H9 (cell line): ENCODE measurements around the gene FKBP10. TPM values are rescaled to one million over a fixed set of nuclear protein-coding genes. Genes with fewer than 3 reads are reported as not detected.

Experiments used
- DNase-seq: peaks from one replicate; pipeline ENCODE4 v3.0.0-alpha.2; 2017
- H2AFZ ChIP-seq: one replicate; pipeline ENCODE4 v1.6.1; 2013; ENCODE audit warnings: mild to moderate bottlenecking, low read length, control low read depth, moderate library complexity
- H2AK5ac ChIP-seq: 2 replicates; pipeline ENCODE4 v1.6.1; 2013; ENCODE audit warnings: low read length, control low read depth, mixed read lengths; ENCODE audit not compliant: insufficient read length
- H2BK120ac ChIP-seq: one replicate; pipeline ENCODE4 v1.6.1; 2013; ENCODE audit warnings: low read depth, mild to moderate bottlenecking, low read length, control low read depth, inconsistent platforms; ENCODE audit not compliant: poor library complexity, severe bottlenecking
- H2BK12ac ChIP-seq: 2 replicates; pipeline ENCODE4 v1.6.1; 2013; ENCODE audit warnings: low read length, control low read depth, mixed read lengths, low read depth; ENCODE audit not compliant: insufficient read length
- H2BK15ac ChIP-seq: 2 replicates; pipeline ENCODE4 v1.6.1; 2013; ENCODE audit warnings: low read depth, low read length, control low read depth
- H2BK20ac ChIP-seq: one replicate; pipeline ENCODE4 v1.6.1; 2013; ENCODE audit warnings: low read depth, mild to moderate bottlenecking, low read length, control low read depth, inconsistent platforms; ENCODE audit not compliant: poor library complexity, severe bottlenecking
- H2BK5ac ChIP-seq: 2 replicates; pipeline ENCODE4 v1.6.1; 2013; ENCODE audit warnings: low read length, control low read depth, mixed read lengths; ENCODE audit not compliant: insufficient read length
- H3K14ac ChIP-seq: 2 replicates; pipeline ENCODE4 v1.6.1; 2013; ENCODE audit warnings: low read length, control low read depth; ENCODE audit not compliant: insufficient read depth
- H3K18ac ChIP-seq: 2 replicates; pipeline ENCODE4 v1.6.1; 2013; ENCODE audit warnings: low read depth, mild to moderate bottlenecking, mixed read lengths, low read length, control low read depth; ENCODE audit not compliant: insufficient read length
- H3K23ac ChIP-seq: 2 replicates; pipeline ENCODE4 v1.6.1; 2013; ENCODE audit warnings: low read length, control low read depth, mixed read lengths, low read depth; ENCODE audit not compliant: insufficient read length
- H3K23me2 ChIP-seq: 2 replicates; pipeline ENCODE4 v1.6.1; 2013; ENCODE audit warnings: low read depth, mild to moderate bottlenecking, mixed read lengths, low read length, control low read depth; ENCODE audit not compliant: insufficient read length, poor library complexity, severe bottlenecking
- H3K27ac ChIP-seq: 2 replicates; pipeline ENCODE4 v1.5.1; 2013; ENCODE audit warnings: low read length, control low read depth, mixed read lengths, low read depth; ENCODE audit not compliant: insufficient read length
- H3K27me3 ChIP-seq: 2 replicates; pipeline ENCODE4 v1.6.1; 2013; ENCODE audit warnings: low read length, control low read depth, inconsistent platforms; ENCODE audit not compliant: insufficient read depth
- H3K4ac ChIP-seq: 2 replicates; pipeline ENCODE4 v1.6.1; 2013; ENCODE audit warnings: low read depth, mild to moderate bottlenecking, control low read depth, inconsistent platforms, low read length, moderate library complexity
- H3K4me1 ChIP-seq: 2 replicates; pipeline ENCODE4 v1.6.1; 2013; ENCODE audit warnings: low read length, control low read depth, inconsistent platforms; ENCODE audit not compliant: insufficient read depth
- H3K4me2 ChIP-seq: 2 replicates; pipeline ENCODE4 v1.6.1; 2013; ENCODE audit warnings: low read length, control low read depth, mixed read lengths; ENCODE audit not compliant: insufficient read length, insufficient read depth
- H3K56ac ChIP-seq: 2 replicates; pipeline ENCODE4 v1.6.1; 2013; ENCODE audit warnings: low read depth, mild to moderate bottlenecking, mixed read lengths, low read length, control low read depth; ENCODE audit not compliant: insufficient read length
- H3K79me1 ChIP-seq: 2 replicates; pipeline ENCODE4 v1.6.1; 2013; ENCODE audit warnings: low read depth, mild to moderate bottlenecking, moderate library complexity, low read length, control low read depth, inconsistent platforms; ENCODE audit not compliant: insufficient read depth, poor library complexity, severe bottlenecking
- H3K79me2 ChIP-seq: 2 replicates; pipeline ENCODE4 v1.6.1; 2013; ENCODE audit warnings: low read length, control low read depth, inconsistent platforms; ENCODE audit not compliant: insufficient read depth
- H3K9ac ChIP-seq: 2 replicates; pipeline ENCODE4 v1.6.1; 2013; ENCODE audit warnings: low read length, control low read depth, mixed read lengths; ENCODE audit not compliant: insufficient read length; ENCODE audit errors: extremely low read depth
- H3K9me3 ChIP-seq: one replicate; pipeline ENCODE4 v1.6.1; 2013; ENCODE audit warnings: low read depth, low read length, inconsistent platforms; ENCODE audit not compliant: control insufficient read depth
- H3T11ph ChIP-seq: one replicate; pipeline ENCODE4 v1.6.1; 2013; ENCODE audit warnings: mild to moderate bottlenecking, low read length, control low read depth, inconsistent platforms
- H4K20me1 ChIP-seq: one replicate; pipeline ENCODE4 v1.6.1; 2013; ENCODE audit not compliant: control insufficient read depth, insufficient read length, insufficient read depth
- H4K5ac ChIP-seq: 2 replicates; pipeline ENCODE4 v1.6.1; 2013; ENCODE audit warnings: low read depth, mild to moderate bottlenecking, mixed read lengths, low read length, control low read depth; ENCODE audit not compliant: insufficient read length
- H4K8ac ChIP-seq: replicated peaks from 2 replicates; pipeline ENCODE4 v1.6.1; 2013; ENCODE audit warnings: low read length, control low read depth, mixed read lengths, low read depth; ENCODE audit not compliant: insufficient read length
- H4K91ac ChIP-seq: 2 replicates; pipeline ENCODE4 v1.6.1; 2013; ENCODE audit warnings: low read depth, mild to moderate bottlenecking, moderate library complexity, mixed read lengths, low read length, control low read depth; ENCODE audit not compliant: insufficient read length
- H3K27ac Mint-ChIP-seq, 3 experiments: 2 replicates in 2 of 3; 3 replicates in 1 of 3; pipeline ENCODE4 v1.8.0; 2020 to 2021; ENCODE audit warnings: mixed read lengths in 3 of 3, mild to moderate bottlenecking in 1 of 3, moderate library complexity in 1 of 3
- H3K27me3 Mint-ChIP-seq: 2 replicates; pipeline ENCODE4 v1.8.0; 2021; ENCODE audit warnings: low read depth, mild to moderate bottlenecking, moderate library complexity, mixed read lengths
- H3K36me3 Mint-ChIP-seq, 3 experiments: 2 replicates in 2 of 3; 3 replicates in 1 of 3; pipeline ENCODE4 v1.8.0; 2020 to 2021; ENCODE audit warnings: low read depth in 3 of 3, mixed read lengths in 3 of 3; ENCODE audit not compliant: insufficient read depth in 1 of 3
- H3K4me1 Mint-ChIP-seq, 2 experiments: 2 replicates each; pipeline ENCODE4 v1.8.0; 2020; ENCODE audit warnings: mixed read lengths in 2 of 2
- H3K4me3 Mint-ChIP-seq, 2 experiments: 2 replicates in 1 of 2; 3 replicates in 1 of 2; pipeline ENCODE4 v1.8.0; 2020 to 2021; ENCODE audit warnings: mild to moderate bottlenecking in 2 of 2, mixed read lengths in 2 of 2, moderate library complexity in 1 of 2
- H3K9me3 Mint-ChIP-seq, 2 experiments: 2 replicates in 1 of 2; 3 replicates in 1 of 2; pipeline ENCODE4 v1.8.0; 2020; ENCODE audit warnings: mild to moderate bottlenecking in 2 of 2, mixed read lengths in 2 of 2, moderate library complexity in 1 of 2
- CTCF ChIP-seq: fragments of 200-600 bp; sonication (generic); conservative IDR thresholded peaks from 3 replicates; pipeline ENCODE4 v1.8.0; 2021; ENCODE audit warnings: antibody characterized with exemption, mild to moderate bottlenecking
- whole genome bisulfite sequencing: extraction: QIAGEN DNeasy Blood & Tissue Kit; methylation state at CpG from one replicate; pipeline ENCODE4 v1.1.7; 2013; ENCODE audit warnings: missing lambda C conversion rate, low lambda C conversion rate, mixed read lengths; ENCODE audit not compliant: insufficient read length; ENCODE audit errors: extremely low coverage; 5-methylcytosine and 5-hydroxymethylcytosine counted together
- total RNA-seq: library from RNA; stranded (reverse); gene quantifications from 2 replicates; pipeline ENCODE4 v1.2.1, GENCODE V29; 2021

FKBP10 gene
- total RNA-seq, 1 experiment from 2014 or later: 166 TPM

- Histone ChIP-seq H2BK12ac (no peak overlapping the region), H3K4ac (no peak overlapping the region), H2BK15ac (no peak overlapping the region), H3K18ac (no peak overlapping the region), H2AK5ac (no peak overlapping the region), H3K4me1 (peaks cover 7% of the 10 kb centered on the region; the same call in 1 of the 2 replicates), H2BK20ac (no peak overlapping the region), H3K56ac (no peak overlapping the region), H3K23me2 (no peaks in the 10 kb centered on the region), H3K9ac (no peak overlapping the region), H3T11ph (no peak overlapping the region), H3K4me2 (no peak overlapping the region), H2BK5ac (no peak overlapping the region), H4K20me1 (no peaks in the 10 kb centered on the region), H2AFZ (no peak overlapping the region), H2BK120ac (no peak overlapping the region), H3K27me3 (no peaks in the 10 kb centered on the region), H4K91ac (no peak overlapping the region), H3K27ac (no peak overlapping the region), H4K5ac (no peak overlapping the region), H3K14ac (no peak overlapping the region), H3K23ac (no peak overlapping the region), H4K8ac (no peak overlapping the region), H3K9me3 (no peaks in the 10 kb centered on the region), H3K79me2 (no peaks in the 10 kb centered on the region; the same call in 1 of the 2 replicates), H3K79me1 (no peaks in the 10 kb centered on the region)
- no peak overlapping the region; a peak in 1 of 5 replicates for H3K4me3 Mint-ChIP-seq
- peaks cover 49 to 57% of the 10 kb centered on the region in 2 experiments for H3K4me1 Mint-ChIP-seq
- DNase-seq: no peak
- WGBS: no CpG with 5 or more reads among the region's 19 CpGs
- H3K27ac Mint-ChIP-seq: peak overlapping the region; percentile 22 to 88 (median 70); a peak in 5 of 7 replicates
- no peak for TF ChIP-seq CTCF
- H3K9me3 Mint-ChIP-seq: no peaks in the 10 kb centered on the region
- no peaks in the 10 kb centered on the region for H3K27me3 Mint-ChIP-seq
- peaks cover 15 to 41% (median 40%) of the 10 kb centered on the region in 3 experiments for H3K36me3 Mint-ChIP-seq
Measured at GRCh38 chr17:41772586-41773189, 40.1 kb upstream of the FKBP10 start.
